MM.1S (cell line): ENCODE results near the gene DEXI.

Experiments
- DNase-seq: peaks from one replicate; pipeline ENCODE4 v3.0.0-alpha.2; 2015
- H2AFZ ChIP-seq: fragments of 300-600 bp; sonication (generic); 2 replicates; pipeline ENCODE4 v1.6.0; 2016; ENCODE audit warnings: antibody characterized with exemption, low read length
- H3F3A ChIP-seq: fragments of 300-600 bp; sonication (generic); 2 replicates; pipeline ENCODE4 v1.6.1; 2016; ENCODE audit warnings: mild to moderate bottlenecking, antibody characterized with exemption, low read length, moderate library complexity, mixed read lengths; ENCODE audit not compliant: insufficient read depth
- H3K27ac ChIP-seq: fragments of 300-600 bp; sonication (generic); 2 replicates; pipeline ENCODE4 v1.5.1; 2016; ENCODE audit warnings: mild to moderate bottlenecking, low read length
- H3K27me3 ChIP-seq: fragments of 300-600 bp; sonication (generic); replicated peaks from 2 replicates; pipeline ENCODE4 v1.6.0; 2016; ENCODE audit warnings: low read length; ENCODE audit not compliant: insufficient read depth
- H3K36me3 ChIP-seq: fragments of 300-600 bp; sonication (generic); replicated peaks from 2 replicates; pipeline ENCODE4 v1.6.1; 2016; ENCODE audit warnings: mild to moderate bottlenecking, low read length, mixed read lengths; ENCODE audit not compliant: insufficient read depth
- H3K4me1 ChIP-seq: fragments of 300-600 bp; sonication (generic); 2 replicates; pipeline ENCODE4 v1.6.1; 2016; ENCODE audit warnings: low read length, mixed read lengths
- H3K4me2 ChIP-seq: fragments of 300-600 bp; sonication (generic); 2 replicates; pipeline ENCODE4 v1.6.0; 2016; ENCODE audit warnings: low read depth, low read length
- H3K4me3 ChIP-seq: fragments of 300-600 bp; sonication (generic); 2 replicates; pipeline ENCODE4 v1.5.1; 2016; ENCODE audit warnings: low read length, mixed read lengths
- H3K79me2 ChIP-seq: fragments of 300-600 bp; sonication (generic); 2 replicates; pipeline ENCODE4 v1.6.1; 2016; ENCODE audit warnings: mixed run types, low read length, mixed read lengths
- H3K9ac ChIP-seq: fragments of 300-600 bp; sonication (generic); 2 replicates; pipeline ENCODE4 v1.6.1; 2016; ENCODE audit warnings: low read length, mixed read lengths
- H3K9me2 ChIP-seq: fragments of 300-600 bp; sonication (generic); replicated peaks from 2 replicates; pipeline ENCODE4 v1.6.1; 2016; ENCODE audit warnings: mild to moderate bottlenecking, low read length, mixed read lengths; ENCODE audit not compliant: insufficient read depth
- H3K9me3 ChIP-seq: fragments of 300-600 bp; sonication (generic); replicated peaks from 2 replicates; pipeline ENCODE4 v1.6.1; 2016; ENCODE audit warnings: mild to moderate bottlenecking, low read length, mixed read lengths; ENCODE audit not compliant: insufficient read depth
- H4K20me1 ChIP-seq: fragments of 300-600 bp; sonication (generic); 2 replicates; pipeline ENCODE4 v1.6.1; 2016; ENCODE audit warnings: mild to moderate bottlenecking, low read length, moderate library complexity, mixed read lengths; ENCODE audit not compliant: insufficient read depth
- EZH2 ChIP-seq: fragments of 300-600 bp; sonication (generic); optimal IDR thresholded peaks from 2 replicates; pipeline ENCODE3; 2017; ENCODE audit warnings: low read depth, mild to moderate bottlenecking, antibody characterized with exemption, low read length, mixed read lengths
- EZH2phosphoT487 ChIP-seq: fragments of 300-600 bp; sonication (generic); IDR thresholded peaks from 2 replicates; pipeline ENCODE4 v1.6.1; 2018; ENCODE audit warnings: antibody characterized with exemption, low read length
- TF ChIP-seq, protein P1 (sequence below): fragments of 300-600 bp; sonication (generic); IDR thresholded peaks from 2 replicates; pipeline ENCODE4 v1.5.1; 2016; ENCODE audit warnings: antibody characterized with exemption, low read length, mixed read lengths

Gene DEXI

DNA sequence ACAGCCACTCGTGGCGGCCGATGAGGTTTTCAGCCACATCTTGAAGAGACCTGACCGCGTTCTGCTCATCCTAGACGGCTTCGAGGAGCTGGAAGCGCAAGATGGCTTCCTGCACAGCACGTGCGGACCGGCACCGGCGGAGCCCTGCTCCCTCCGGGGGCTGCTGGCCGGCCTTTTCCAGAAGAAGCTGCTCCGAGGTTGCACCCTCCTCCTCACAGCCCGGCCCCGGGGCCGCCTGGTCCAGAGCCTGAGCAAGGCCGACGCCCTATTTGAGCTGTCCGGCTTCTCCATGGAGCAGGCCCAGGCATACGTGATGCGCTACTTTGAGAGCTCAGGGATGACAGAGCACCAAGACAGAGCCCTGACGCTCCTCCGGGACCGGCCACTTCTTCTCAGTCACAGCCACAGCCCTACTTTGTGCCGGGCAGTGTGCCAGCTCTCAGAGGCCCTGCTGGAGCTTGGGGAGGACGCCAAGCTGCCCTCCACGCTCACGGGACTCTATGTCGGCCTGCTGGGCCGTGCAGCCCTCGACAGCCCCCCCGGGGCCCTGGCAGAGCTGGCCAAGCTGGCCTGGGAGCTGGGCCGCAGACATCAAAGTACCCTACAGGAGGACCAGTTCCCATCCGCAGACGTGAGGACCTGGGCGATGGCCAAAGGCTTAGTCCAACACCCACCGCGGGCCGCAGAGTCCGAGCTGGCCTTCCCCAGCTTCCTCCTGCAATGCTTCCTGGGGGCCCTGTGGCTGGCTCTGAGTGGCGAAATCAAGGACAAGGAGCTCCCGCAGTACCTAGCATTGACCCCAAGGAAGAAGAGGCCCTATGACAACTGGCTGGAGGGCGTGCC is 35.1 kb downstream of the DEXI start:
- H3K9me3 ChIP-seq = no peaks in the 10 kb centered on the region
- no peaks in the 10 kb centered on the region for H3K79me2 ChIP-seq
- no peaks in the 10 kb centered on the region for H3K27me3 ChIP-seq
- no peaks in the 10 kb centered on the region for H3K4me1 ChIP-seq
- H2AFZ ChIP-seq = no peak overlapping the region
- no peaks in the 10 kb centered on the region for H3F3A ChIP-seq
- H3K9ac ChIP-seq = no peak overlapping the region
- no peaks in the 10 kb centered on the region for H3K9me2 ChIP-seq
- no peak overlapping the region for H3K4me3 ChIP-seq
- H3K27ac ChIP-seq = no peak overlapping the region
- H3K4me2 ChIP-seq = no peak overlapping the region
- H3K36me3 ChIP-seq = peaks cover 6% of the 10 kb centered on the region
- no peak for DNase-seq
- H4K20me1 ChIP-seq = no peaks in the 10 kb centered on the region
- no peak for TF ChIP-seq EZH2phosphoT487
- TF ChIP-seq, protein P1, sequence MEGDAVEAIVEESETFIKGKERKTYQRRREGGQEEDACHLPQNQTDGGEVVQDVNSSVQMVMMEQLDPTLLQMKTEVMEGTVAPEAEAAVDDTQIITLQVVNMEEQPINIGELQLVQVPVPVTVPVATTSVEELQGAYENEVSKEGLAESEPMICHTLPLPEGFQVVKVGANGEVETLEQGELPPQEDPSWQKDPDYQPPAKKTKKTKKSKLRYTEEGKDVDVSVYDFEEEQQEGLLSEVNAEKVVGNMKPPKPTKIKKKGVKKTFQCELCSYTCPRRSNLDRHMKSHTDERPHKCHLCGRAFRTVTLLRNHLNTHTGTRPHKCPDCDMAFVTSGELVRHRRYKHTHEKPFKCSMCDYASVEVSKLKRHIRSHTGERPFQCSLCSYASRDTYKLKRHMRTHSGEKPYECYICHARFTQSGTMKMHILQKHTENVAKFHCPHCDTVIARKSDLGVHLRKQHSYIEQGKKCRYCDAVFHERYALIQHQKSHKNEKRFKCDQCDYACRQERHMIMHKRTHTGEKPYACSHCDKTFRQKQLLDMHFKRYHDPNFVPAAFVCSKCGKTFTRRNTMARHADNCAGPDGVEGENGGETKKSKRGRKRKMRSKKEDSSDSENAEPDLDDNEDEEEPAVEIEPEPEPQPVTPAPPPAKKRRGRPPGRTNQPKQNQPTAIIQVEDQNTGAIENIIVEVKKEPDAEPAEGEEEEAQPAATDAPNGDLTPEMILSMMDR = no peak
- TF ChIP-seq EZH2 = no peak

DNA sequence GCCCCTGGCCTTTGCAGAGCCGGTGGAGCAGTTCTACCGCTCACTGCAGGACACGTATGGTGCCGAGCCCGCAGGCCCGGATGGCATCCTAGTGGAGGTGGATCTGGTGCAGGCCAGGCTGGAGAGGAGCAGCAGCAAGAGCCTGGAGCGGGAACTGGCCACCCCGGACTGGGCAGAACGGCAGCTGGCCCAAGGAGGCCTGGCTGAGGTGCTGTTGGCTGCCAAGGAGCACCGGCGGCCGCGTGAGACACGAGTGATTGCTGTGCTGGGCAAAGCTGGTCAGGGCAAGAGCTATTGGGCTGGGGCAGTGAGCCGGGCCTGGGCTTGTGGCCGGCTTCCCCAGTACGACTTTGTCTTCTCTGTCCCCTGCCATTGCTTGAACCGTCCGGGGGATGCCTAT is 35.8 kb downstream of the DEXI start:
- no peak overlapping the region for H3K9ac ChIP-seq

DNA sequence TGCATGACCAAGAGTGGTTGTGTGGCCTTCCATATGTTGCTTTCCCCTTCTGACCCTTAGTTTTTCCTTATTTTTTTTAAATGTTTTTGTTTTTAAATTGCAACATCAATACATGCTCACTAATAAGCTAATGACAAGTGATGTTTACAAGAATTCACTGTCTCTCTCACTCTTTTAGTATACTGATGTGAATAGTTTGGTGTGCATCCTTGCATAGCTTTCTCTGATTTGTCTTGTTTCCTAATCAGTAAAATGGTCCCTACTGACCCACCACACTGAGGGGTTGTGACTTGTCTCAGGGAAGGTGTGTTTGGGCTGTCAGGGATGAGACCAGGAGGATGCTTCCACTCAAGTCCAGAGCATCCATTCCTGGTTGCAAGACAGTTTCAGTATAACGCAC is 39.3 kb downstream of the DEXI start:
- Histone ChIP-seq H3K79me2 (no peaks in the 10 kb centered on the region), H3K9me3 (no peaks in the 10 kb centered on the region), H4K20me1 (no peaks in the 10 kb centered on the region), H3K36me3 (peaks cover 6% of the 10 kb centered on the region), H3K9ac (no peak overlapping the region), H3K9me2 (no peaks in the 10 kb centered on the region), H3K4me3 (no peak overlapping the region), H3K27me3 (no peaks in the 10 kb centered on the region), H3K4me1 (no peaks in the 10 kb centered on the region), H3F3A (no peaks in the 10 kb centered on the region), H2AFZ (no peak overlapping the region), H3K4me2 (no peak overlapping the region), H3K27ac (no peak overlapping the region)
- TF ChIP-seq, protein P1 = no peak
- TF ChIP-seq EZH2phosphoT487 = no peak
- TF ChIP-seq EZH2 = no peak
- no peak for DNase-seq

More for the DNA sequence above, 35.8 kb downstream of the DEXI start:
- H3K4me3 ChIP-seq = no peak overlapping the region
- no peak for DNase-seq
- peaks cover 6% of the 10 kb centered on the region for H3K36me3 ChIP-seq
- no peak overlapping the region for H3K4me2 ChIP-seq
- no peaks in the 10 kb centered on the region for H3F3A ChIP-seq
- H2AFZ ChIP-seq = no peak overlapping the region
- no peaks in the 10 kb centered on the region for H3K9me2 ChIP-seq
- no peak overlapping the region for H3K27ac ChIP-seq
- no peaks in the 10 kb centered on the region for H3K79me2 ChIP-seq
- H3K9me3 ChIP-seq = no peaks in the 10 kb centered on the region
- H4K20me1 ChIP-seq = no peaks in the 10 kb centered on the region
- no peaks in the 10 kb centered on the region for H3K4me1 ChIP-seq
- no peaks in the 10 kb centered on the region for H3K27me3 ChIP-seq
- TF ChIP-seq, protein P1 = no peak
- TF ChIP-seq EZH2phosphoT487 = no peak
- TF ChIP-seq EZH2 = no peak
